Adipocyte (in vitro differentiated cells): Measurements from ENCODE around the gene CCNQ.

ENCODE experiments used
- DNase-seq: peaks from one replicate; pipeline ENCODE4 v3.0.0-alpha.2; 2015; ENCODE audit warnings: low read depth
- H3K27me3 ChIP-seq: replicated peaks from 2 replicates; pipeline ENCODE4 v1.7.0; 2013; ENCODE audit warnings: mild to moderate bottlenecking, low read length, moderate library complexity; ENCODE audit not compliant: control insufficient read depth, insufficient read depth
- H3K36me3 ChIP-seq: 2 replicates; pipeline ENCODE4 v1.7.0; 2013; ENCODE audit warnings: low read length, mild to moderate bottlenecking, moderate library complexity; ENCODE audit not compliant: control insufficient read depth, insufficient read depth, severe bottlenecking
- H3K4me1 ChIP-seq: 2 replicates; pipeline ENCODE4 v1.7.0; 2013; ENCODE audit warnings: mild to moderate bottlenecking, low read length, moderate library complexity; ENCODE audit not compliant: control insufficient read depth, insufficient read depth
- H3K4me3 ChIP-seq: 2 replicates; pipeline ENCODE4 v1.7.0; 2013; ENCODE audit warnings: mild to moderate bottlenecking, low read length, moderate library complexity
- H3K9ac ChIP-seq: 2 replicates; pipeline ENCODE4 v1.7.0; 2013; ENCODE audit warnings: mild to moderate bottlenecking, low read length, moderate library complexity
- H3K9me3 ChIP-seq: 2 replicates; pipeline ENCODE4 v1.7.0; 2013; ENCODE audit warnings: mild to moderate bottlenecking, low read length, moderate library complexity; ENCODE audit not compliant: control insufficient read depth

CCNQ gene

DNA sequence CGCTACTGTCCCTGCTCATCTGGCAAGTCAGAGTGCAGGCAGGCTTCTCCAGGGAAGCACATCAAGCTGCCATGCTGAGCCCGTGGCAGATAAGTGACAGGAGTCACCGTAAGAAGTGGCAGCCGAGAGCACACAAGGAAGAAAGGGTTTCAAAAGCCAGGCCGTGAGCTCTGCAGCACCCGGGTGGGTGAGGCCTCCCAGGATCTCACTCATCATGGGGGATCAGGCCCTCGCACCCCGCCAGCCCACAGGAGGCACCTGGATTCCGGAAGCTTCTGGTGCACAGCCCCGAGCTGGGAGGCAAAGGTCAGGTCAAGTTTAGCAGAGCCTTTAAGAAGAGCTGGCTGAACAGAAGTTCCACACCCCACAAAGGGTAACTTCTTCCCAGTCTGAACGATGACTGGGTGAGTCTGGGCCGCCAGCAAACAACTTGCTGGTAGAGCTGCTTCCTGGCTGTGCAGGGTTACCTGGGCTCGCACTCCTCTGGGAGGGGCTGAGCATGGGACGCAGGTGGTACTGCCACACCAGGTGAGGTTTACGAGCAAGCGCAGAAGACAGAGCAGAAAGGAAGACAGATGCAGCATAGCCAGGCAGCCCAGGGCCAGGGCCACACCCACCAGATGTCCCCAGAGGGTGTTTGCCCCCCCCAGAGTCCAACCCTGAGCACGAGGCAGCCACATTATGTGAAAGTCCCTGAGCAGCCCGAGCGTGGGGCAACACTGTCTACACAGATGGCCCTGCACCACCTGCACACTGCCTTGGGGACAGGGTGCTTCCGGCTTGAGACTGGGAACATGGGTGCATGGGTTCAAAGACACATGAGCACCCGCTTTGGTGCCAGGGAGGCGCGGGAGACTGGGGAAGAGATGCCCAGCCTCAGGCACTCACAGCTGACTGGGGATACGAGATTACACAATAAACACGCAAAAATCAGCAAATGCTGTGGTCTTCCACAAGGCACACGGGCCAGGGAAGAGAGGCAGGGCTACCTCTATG is 7.7 kb downstream of the CCNQ start:
- DNase-seq = no peak
- Histone ChIP-seq H3K4me3 (no peak overlapping the region), H3K27me3 (no peaks in the 10 kb centered on the region), H3K36me3 (peaks cover 20% of the 10 kb centered on the region), H3K9ac (no peak overlapping the region), H3K4me1 (no peaks in the 10 kb centered on the region), H3K9me3 (no peaks in the 10 kb centered on the region)

DNA sequence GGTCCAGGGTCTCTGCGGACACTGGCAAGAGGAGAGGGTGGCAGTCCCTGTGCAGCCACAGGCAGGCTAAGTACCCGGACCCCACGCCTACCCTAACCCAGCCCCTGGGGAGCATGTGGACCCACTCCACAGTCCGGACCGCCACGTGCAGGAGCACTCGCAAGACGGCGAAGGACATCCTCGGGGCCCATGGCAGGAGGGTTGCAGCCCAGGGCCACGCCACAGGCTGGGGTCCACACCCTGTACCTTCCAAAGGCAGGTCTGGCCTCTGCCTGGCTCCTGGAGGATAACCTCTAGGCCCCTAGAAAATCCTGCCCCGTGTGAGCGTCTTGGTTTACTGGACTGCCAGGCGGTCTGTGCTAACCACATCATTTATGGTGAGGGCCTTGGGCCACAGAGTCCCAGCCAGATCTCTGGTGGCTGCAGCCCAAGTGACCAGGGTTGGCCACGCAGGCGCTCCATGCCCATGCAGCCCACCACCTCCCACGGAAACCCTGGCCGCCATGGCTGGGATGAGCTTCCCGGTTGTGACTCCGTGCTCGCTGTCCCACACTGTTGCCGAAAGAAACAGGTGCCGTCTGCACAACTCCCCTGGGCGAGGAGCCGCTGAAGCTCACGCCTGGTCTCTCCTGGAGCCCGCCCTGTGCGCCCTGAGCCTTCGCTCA is 10.0 kb downstream of the CCNQ start:
- Histone ChIP-seq H3K9me3 (no peaks in the 10 kb centered on the region), H3K4me3 (no peak overlapping the region), H3K36me3 (peaks cover 20% of the 10 kb centered on the region), H3K27me3 (no peaks in the 10 kb centered on the region), H3K4me1 (no peaks in the 10 kb centered on the region), H3K9ac (no peak overlapping the region)
- no peak for DNase-seq

DNA sequence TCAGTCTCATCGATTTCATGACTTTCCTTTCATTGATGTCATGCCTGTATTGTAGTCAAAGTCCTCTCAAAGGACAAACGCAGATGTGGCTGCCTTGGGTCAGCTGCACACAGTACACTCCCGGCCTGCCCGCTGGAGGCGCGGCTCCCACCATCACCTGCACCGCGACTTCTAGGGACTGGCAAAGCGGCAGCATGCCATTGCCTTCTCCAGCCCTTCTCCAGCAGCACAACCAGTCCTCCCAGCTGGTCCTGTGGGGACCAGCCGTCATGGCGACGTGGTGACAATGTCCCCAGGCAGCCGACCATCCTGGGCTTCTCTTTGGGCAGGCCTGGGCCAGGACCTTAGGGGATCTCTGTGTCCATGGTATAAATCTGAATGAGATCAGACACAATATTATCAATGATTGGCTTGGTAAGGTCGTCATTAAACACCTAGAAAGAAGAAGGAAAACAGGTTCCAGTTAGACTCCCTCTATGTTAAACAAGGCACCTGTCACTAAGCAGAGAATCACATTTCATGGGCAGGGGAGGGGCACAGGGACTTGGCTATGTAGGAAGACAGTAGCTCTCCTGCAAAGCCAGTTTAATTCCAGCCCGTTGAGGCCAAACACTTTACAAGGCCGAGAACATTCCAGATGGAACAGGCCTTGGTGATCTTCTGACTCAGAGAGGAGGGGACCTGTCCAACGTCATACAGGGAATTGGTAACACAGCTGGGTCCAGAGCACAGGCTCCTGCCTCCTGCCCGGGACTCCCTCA is 10.7 kb downstream of the CCNQ start:
- Histone ChIP-seq H3K9ac (no peak overlapping the region), H3K36me3 (peaks cover 15% of the 10 kb centered on the region), H3K4me1 (no peaks in the 10 kb centered on the region), H3K4me3 (no peak overlapping the region), H3K27me3 (no peaks in the 10 kb centered on the region), H3K9me3 (no peaks in the 10 kb centered on the region)
- DNase-seq = no peak

DNA sequence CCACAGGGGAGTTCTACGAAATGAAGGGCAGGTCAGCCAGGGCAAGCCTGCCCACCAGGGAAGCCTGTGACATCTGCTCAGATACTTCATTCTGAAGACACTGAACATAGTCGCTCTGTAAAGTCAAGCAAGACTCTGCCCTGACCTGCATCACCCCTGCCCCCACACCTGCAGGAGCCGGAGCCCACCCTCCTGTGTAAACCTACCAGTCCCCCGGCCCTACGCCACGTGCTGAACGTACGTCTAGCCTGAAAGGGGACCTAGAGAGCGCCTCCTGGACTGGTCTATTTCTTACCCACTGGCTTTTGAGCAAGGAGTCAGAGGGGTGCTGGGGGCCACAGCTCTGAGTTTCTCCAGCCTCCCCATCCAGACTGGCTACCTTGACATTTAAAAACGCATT is 11.6 kb downstream of the CCNQ start:
- DNase-seq = no peak
- Histone ChIP-seq H3K9ac (no peak overlapping the region), H3K27me3 (peaks cover 4% of the 10 kb centered on the region), H3K9me3 (no peaks in the 10 kb centered on the region), H3K36me3 (peaks cover 14% of the 10 kb centered on the region), H3K4me1 (no peaks in the 10 kb centered on the region), H3K4me3 (no peak overlapping the region)

DNA sequence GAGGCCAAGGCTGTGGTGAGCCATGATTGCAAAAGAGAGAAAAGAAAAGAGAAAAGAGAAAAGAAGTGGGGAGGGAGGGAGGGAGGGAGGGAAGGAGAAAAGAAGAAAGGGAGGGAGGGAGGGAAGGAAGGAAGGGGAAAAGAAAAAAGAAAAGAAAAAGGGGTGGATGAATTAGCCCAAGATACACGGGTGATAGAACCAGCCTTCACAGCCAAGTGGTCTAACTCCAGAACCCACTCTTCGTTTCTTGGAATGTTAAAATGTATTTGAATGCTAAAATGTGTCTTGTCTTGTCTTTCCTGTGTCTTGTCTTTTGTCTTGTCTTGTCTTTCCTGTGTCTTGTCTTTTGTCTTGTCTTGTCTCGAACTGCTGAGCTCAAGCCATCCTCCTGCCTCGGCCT is 13.1 kb downstream of the CCNQ start:
- Histone ChIP-seq H3K4me3 (no peak overlapping the region), H3K9me3 (no peaks in the 10 kb centered on the region), H3K36me3 (peaks cover 11% of the 10 kb centered on the region), H3K9ac (no peak overlapping the region), H3K27me3 (peaks cover 7% of the 10 kb centered on the region), H3K4me1 (no peaks in the 10 kb centered on the region)
- DNase-seq = no peak

DNA sequence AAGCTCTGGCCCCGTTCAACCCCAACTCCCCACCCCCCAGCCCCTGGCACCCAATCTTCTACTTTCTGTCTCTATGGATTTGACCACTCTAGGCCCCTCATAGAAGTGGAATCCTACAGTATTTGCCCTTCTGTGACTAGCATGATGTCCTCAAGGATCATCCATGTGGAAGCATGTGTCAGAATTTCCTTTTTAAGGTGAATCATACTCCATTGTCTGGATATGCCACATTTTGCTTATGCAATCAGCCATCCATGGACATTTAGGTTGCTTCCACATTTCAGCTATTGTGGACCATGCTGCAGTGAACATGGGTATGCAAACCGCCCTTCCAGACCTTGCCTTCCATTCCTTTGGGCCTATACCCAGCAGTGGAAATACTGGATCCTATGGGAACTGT is 15.5 kb downstream of the CCNQ start:
- Histone ChIP-seq H3K4me3 (no peak overlapping the region), H3K36me3 (peaks cover 8% of the 10 kb centered on the region), H3K9ac (no peak overlapping the region), H3K9me3 (no peaks in the 10 kb centered on the region), H3K27me3 (peaks cover 22% of the 10 kb centered on the region), H3K4me1 (no peaks in the 10 kb centered on the region)
- no peak for DNase-seq

DNA sequence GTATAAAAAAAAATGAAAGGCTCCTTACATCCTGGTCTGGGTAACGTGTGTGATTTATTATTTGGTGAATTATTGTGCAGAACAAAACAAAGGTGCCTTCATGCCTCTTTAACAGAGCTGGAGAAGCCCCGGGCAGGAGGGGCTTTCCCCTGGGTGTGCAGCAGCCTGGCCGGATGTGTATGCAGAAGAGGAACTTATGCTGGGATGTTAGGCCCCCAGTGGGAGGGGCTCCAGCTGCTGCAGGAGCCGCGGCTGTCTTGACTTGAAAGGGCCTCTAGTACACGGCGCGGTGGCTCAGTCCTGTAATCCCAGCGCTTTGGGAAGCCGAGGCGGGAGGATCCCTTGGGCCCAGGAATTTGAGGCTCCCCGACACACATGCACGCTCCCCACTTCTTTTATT is 16.0 kb downstream of the CCNQ start:
- Histone ChIP-seq H3K4me1 (no peaks in the 10 kb centered on the region), H3K9me3 (no peaks in the 10 kb centered on the region), H3K4me3 (no peak overlapping the region), H3K36me3 (peaks cover 5% of the 10 kb centered on the region), H3K27me3 (peaks cover 22% of the 10 kb centered on the region), H3K9ac (no peak overlapping the region)
- no peak for DNase-seq

DNA sequence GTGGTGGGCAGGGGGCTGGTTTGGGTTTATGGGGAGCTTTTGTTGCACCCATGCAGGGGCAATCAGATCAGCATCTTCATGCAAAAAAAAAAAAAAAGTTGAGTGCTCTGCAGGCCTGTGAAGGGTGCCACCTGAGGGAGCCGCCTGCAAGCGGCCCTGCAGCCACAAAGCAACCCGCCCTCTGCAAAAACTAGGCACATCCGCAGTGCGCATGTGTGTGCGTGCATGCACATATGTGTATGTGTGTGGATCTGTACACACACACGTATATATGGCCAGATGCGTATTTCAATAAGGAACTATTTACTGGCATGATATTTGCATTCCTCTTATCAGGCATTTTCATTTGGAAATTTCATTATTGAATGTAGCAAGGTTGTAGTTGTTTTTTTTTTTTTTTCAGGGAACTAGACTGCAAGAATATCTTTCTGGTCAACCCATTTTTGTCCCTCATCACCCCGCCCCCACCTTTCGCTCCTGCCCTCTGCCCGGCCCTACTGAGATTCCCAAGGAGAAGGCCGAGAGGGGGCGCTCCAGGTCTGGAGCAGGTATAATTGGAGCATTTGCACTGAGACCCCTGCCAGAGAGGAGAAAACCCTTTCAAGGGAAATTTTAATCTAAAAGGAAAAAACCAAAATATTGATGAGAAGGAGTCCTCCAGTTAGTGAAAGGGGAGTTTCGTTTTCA is 18.1 kb downstream of the CCNQ start:
- DNase-seq = no peak
- H3K9me3 ChIP-seq = no peaks in the 10 kb centered on the region
- no peak overlapping the region for H3K9ac ChIP-seq
- no peak overlapping the region for H3K4me3 ChIP-seq
- H3K4me1 ChIP-seq = no peaks in the 10 kb centered on the region
- H3K36me3 ChIP-seq = no peaks in the 10 kb centered on the region
- peaks cover 22% of the 10 kb centered on the region for H3K27me3 ChIP-seq

DNA sequence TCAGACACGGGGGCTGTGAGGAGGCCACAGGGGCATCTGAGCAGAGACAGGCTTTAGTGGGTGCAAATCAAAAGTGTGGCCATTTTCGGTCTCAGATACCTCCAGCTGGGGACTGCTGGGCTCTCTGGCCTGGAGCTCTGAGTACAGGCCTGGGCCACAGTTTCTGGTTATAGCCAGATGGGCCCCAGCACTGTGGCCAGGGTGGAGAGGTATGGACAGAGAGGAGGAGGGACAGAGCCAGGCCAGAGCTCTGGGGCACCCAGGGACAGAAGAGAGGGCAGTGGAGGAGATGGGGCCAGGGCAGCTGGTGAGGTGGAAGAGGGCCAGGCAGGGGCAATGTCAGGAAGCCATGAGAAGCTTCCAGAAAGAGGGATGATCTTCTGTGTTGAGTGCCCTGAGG is 20.1 kb downstream of the CCNQ start:
- peaks cover 35% of the 10 kb centered on the region for H3K27me3 ChIP-seq
- no peak overlapping the region for H3K4me3 ChIP-seq
- no peaks in the 10 kb centered on the region for H3K4me1 ChIP-seq
- no peaks in the 10 kb centered on the region for H3K36me3 ChIP-seq
- no peak for DNase-seq
- no peaks in the 10 kb centered on the region for H3K9me3 ChIP-seq
- H3K9ac ChIP-seq = no peak overlapping the region

DNA sequence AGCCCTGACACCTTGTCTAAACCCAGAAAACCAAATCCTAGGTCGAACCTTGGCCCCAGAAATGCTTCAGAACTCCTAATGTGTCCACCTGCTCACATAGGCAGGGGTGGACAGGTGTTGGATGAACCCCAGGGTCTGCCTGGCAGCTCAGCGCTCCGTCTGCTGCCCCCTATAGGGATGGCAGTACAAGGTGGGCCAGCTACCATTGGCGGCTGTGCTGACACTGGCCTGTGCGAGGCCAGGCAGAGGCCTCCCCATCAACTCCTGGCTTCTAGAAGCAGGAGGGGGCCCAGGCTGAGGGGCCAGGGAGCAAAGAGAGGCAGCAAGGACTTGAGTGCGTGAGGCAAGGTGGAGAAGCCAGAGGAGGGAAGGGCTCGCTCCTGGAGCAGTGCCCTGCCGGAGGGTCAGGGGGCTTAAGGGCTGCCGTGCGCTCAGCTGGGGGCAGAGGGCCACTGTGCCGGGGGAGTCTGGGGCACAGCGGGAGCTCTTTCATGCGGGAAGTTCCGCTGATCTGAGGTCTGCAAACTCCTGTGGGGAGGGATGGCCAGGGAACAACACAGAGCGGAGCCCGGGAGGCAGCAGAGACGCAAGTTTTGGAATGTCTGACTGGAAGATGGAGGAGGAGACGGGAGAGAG is 20.6 kb downstream of the CCNQ start:
- no peak overlapping the region for H3K4me3 ChIP-seq
- no peak overlapping the region for H3K9ac ChIP-seq
- no peaks in the 10 kb centered on the region for H3K36me3 ChIP-seq
- peaks cover 40% of the 10 kb centered on the region for H3K27me3 ChIP-seq
- no peaks in the 10 kb centered on the region for H3K4me1 ChIP-seq
- DNase-seq = no peak
- H3K9me3 ChIP-seq = no peaks in the 10 kb centered on the region
